PC-9 (cell line): ENCODE measurements around the gene PLAC1. TPM values are rescaled to one million over a fixed set of nuclear protein-coding genes. Genes with fewer than 3 reads are reported as not detected.
A peak's percentile ranks its signal among the peaks of the same experiment; 100 is the strongest.

Experiments used
- BruUV-seq: library from RNA; stranded (reverse); fragments of 400-500 nt; replicated peaks from 2 replicates; lab custom pipeline; 2021; lab: Mats Ljungman, UMichigan
- CTCF ChIA-PET: fragments of 300-600 bp; sonication (Branson Sonifier 250); formaldehyde crosslinking; loops from one replicate; lab custom pipeline; 2022; ENCODE audit warnings: antibody characterized with exemption; lab: Charles Lee
- POLR2A ChIA-PET: fragments of 300-600 bp; sonication (Branson Sonifier 250); formaldehyde crosslinking; loops from one replicate; lab custom pipeline; 2022; ENCODE audit warnings: antibody characterized with exemption; ENCODE audit not compliant: unreplicated experiment; lab: Charles Lee
- DNase-seq, 2 experiments: peaks; one replicate each; pipeline versions ENCODE4 v3.0.0 to v3.0.0-alpha.2; 2015 to 2022; ENCODE audit warnings: mixed read lengths in 1 of 2
- H2AFZ ChIP-seq: fragments of 200-600 bp; sonication (generic); 2 replicates; pipeline ENCODE4 v1.8.1; 2017; ENCODE audit warnings: antibody characterized with exemption
- H3F3A ChIP-seq: fragments of 200-600 bp; sonication (generic); 2 replicates; pipeline ENCODE4 v1.8.1; 2017; ENCODE audit warnings: antibody characterized with exemption, mild to moderate bottlenecking, low read depth; ENCODE audit not compliant: insufficient read depth
- H3K27ac ChIP-seq: fragments of 200-600 bp; sonication (generic); 2 replicates; pipeline ENCODE4 v1.6.1; 2016; ENCODE audit warnings: mixed run types
- H3K27me3 ChIP-seq: fragments of 200-600 bp; sonication (generic); 2 replicates; pipeline ENCODE4 v1.6.1; 2016; ENCODE audit warnings: low read depth, mixed run types; ENCODE audit not compliant: insufficient read depth
- H3K36me3 ChIP-seq: fragments of 200-600 bp; sonication (generic); 2 replicates; pipeline ENCODE4 v1.6.1; 2016; ENCODE audit warnings: low read depth, mixed run types
- H3K4me1 ChIP-seq: fragments of 200-600 bp; sonication (generic); replicated peaks from 2 replicates; pipeline ENCODE4 v1.6.1; 2016; ENCODE audit warnings: mixed run types; ENCODE audit not compliant: insufficient read depth
- H3K4me2 ChIP-seq: fragments of 200-600 bp; sonication (generic); 2 replicates; pipeline ENCODE4 v1.6.1; 2017; ENCODE audit warnings: mixed run types
- H3K4me3 ChIP-seq: fragments of 200-600 bp; sonication (generic); 2 replicates; pipeline ENCODE4 v1.6.1; 2016; ENCODE audit warnings: mixed run types
- H3K79me2 ChIP-seq: fragments of 200-600 bp; sonication (generic); 2 replicates; pipeline ENCODE4 v1.6.1; 2017; ENCODE audit warnings: low read depth, mixed run types
- H3K9me2 ChIP-seq: fragments of 200-600 bp; sonication (generic); 2 replicates; pipeline ENCODE4 v1.8.1; 2017; ENCODE audit warnings: mild to moderate bottlenecking; ENCODE audit not compliant: insufficient read depth
- H3K9me3 ChIP-seq: fragments of 200-600 bp; sonication (generic); 2 replicates; pipeline ENCODE4 v1.8.1; 2016; ENCODE audit warnings: low read depth; ENCODE audit not compliant: insufficient read depth
- H4K20me1 ChIP-seq: fragments of 200-600 bp; sonication (generic); 2 replicates; pipeline ENCODE4 v1.8.1; 2017; ENCODE audit not compliant: insufficient read depth
- CTCF ChIP-seq: fragments of 200-600 bp; sonication (generic); conservative IDR thresholded peaks from 2 replicates; pipeline ENCODE4 v1.6.1; 2017; ENCODE audit warnings: mixed run types, antibody characterized with exemption, mild to moderate bottlenecking, moderate library complexity
- EZH2 ChIP-seq: fragments of 200-600 bp; sonication (generic); IDR thresholded peaks from 2 replicates; pipeline ENCODE4 v1.8.0; 2017; ENCODE audit warnings: antibody characterized with exemption, low read depth
- intact Hi-C: fragments of 100-400 bp; cut with micrococcal nuclease; formaldehyde crosslinking; loops from one replicate; pipeline ENCODE4 v1.10.0; 2022; ENCODE audit not compliant: unreplicated experiment
- total RNA-seq: library from RNA; stranded (reverse); gene quantifications from 2 replicates; pipeline ENCODE4 v1.2.3, GENCODE V29; 2021

Gene PLAC1
- total RNA-seq, 1 experiment from 2014 or later, result 2.1 TPM

GRCh38 chrX:134670134-134670924, 12.1 kb upstream of the PLAC1 start:
- H3K27me3 ChIP-seq, result no peaks in the 10 kb centered on the region
- H3K4me1 ChIP-seq, result peaks cover 32% of the 10 kb centered on the region
- DNase-seq, result peak; percentile 88 to 98
- ChIA-PET POLR2A (interaction anchor here (0.5 to 0.6 kb wide), 4 partner anchors 86 to 102 kb away, joined by 3 to 10 read pairs (median 4); no protein-coding TSS in a partner anchor), CTCF (interaction anchor here (0.6 to 1.5 kb wide), 7 partner anchors 79 to 425 kb away, joined by 3 to 9 read pairs (median 5); no protein-coding TSS in a partner anchor)
- H3K27ac ChIP-seq, result peak overlapping the region; percentile 85
- H3K4me2 ChIP-seq, result peak overlapping the region; percentile 63
- no peaks in the 10 kb centered on the region for H3K36me3 ChIP-seq
- no peak overlapping the region for H3K4me3 ChIP-seq
- TF ChIP-seq CTCF (no peak), EZH2 (no peak)
- intact Hi-C loops, result loop anchor here (1.0 to 2.0 kb wide), 7 partner anchors 18 to 266 kb away; no protein-coding TSS in a partner anchor
- no peak overlapping the region for H2AFZ ChIP-seq
- H3F3A ChIP-seq, result peaks cover 25% of the 10 kb centered on the region
- no peaks in the 10 kb centered on the region for H3K79me2 ChIP-seq
- H3K9me2 ChIP-seq, result no peaks in the 10 kb centered on the region
- no peaks in the 10 kb centered on the region for H3K9me3 ChIP-seq
- BruUV-seq, result TSS peak; percentile 96
- no peaks in the 10 kb centered on the region for H4K20me1 ChIP-seq

DNA sequence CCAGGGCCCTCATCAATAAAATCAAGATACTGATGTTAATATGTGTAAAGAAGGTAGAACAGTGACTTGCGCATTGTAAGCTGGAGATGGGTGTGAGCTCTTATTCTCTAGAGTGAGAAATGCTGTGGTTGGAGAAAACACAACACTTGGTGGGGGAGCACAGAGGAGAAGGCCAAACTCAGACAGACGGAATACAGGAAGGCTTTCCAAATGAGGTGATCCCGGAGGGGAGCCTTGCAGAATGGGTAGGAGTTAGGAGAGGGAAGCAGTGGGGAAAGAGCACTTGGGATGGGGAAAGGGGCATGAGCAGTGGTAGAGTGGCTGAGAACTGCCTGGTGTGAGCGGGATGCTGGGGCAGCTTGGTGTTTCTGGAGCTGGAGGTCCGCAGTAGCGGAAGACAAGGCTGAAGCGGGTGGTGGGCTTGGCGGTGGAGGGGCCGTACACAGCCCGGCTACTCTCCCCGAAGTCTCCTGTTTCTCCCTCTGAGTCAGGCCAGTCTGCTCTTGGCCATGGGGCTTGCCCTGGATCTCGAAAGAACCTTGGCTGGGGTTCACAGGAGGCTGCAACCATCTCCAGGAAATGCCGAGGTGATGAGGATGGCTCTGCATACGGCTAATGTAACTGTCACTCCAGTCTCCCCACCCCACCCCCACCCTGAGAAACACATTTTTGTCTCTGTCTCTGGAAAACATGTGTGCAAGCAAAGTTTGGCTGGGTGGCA, 11.3 kb upstream of the PLAC1 start:
- Histone ChIP-seq H3K27ac (peak overlapping the region; percentile 85), H3K9me2 (no peaks in the 10 kb centered on the region), H2AFZ (no peak overlapping the region), H3K4me2 (peak overlapping the region; percentile 63), H3F3A (peaks cover 25% of the 10 kb centered on the region), H3K36me3 (no peaks in the 10 kb centered on the region), H3K27me3 (no peaks in the 10 kb centered on the region), H3K79me2 (no peaks in the 10 kb centered on the region), H3K4me3 (no peak overlapping the region), H4K20me1 (no peaks in the 10 kb centered on the region), H3K4me1 (peaks cover 32% of the 10 kb centered on the region), H3K9me3 (no peaks in the 10 kb centered on the region)
- ChIA-PET POLR2A (interaction anchor here (0.5 to 0.6 kb wide), 4 partner anchors 87 to 143 kb away, joined by 3 to 26 read pairs (median 8); no protein-coding TSS in a partner anchor), CTCF (interaction anchor here (0.6 to 1.5 kb wide), 6 partner anchors 80 to 424 kb away, joined by 3 to 9 read pairs (median 6); no protein-coding TSS in a partner anchor)
- BruUV-seq, result TSS peak; percentile 90
- DNase-seq, result peak; percentile 64 to 66
- intact Hi-C loops, result loop anchor here (1.0 to 2.0 kb wide), 7 partner anchors 19 to 267 kb away; no protein-coding TSS in a partner anchor
- TF ChIP-seq EZH2 (no peak), CTCF (no peak)

DNA sequence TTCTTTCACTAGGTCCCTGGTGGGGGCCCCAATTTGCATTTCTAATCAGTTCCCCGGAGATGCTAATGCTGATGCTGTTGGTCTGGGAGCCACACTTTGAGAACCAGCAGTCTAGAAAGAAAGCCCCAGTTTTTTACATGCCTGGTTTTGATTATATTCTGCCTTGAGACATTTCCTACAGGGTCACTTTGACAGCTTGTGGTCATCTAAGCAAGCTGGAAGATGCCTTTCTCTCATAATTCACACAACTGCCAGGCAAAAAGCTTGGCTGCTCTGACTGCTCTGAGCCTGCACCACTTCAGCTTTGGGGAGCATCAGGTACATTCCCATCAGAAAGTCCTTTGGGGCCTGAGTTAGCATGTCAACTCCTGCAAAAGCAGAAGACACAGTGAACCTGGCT, 5.9 kb upstream of the PLAC1 start:
- no peaks in the 10 kb centered on the region for H3K9me3 ChIP-seq
- no peaks in the 10 kb centered on the region for H3K36me3 ChIP-seq
- DNase-seq, result no peak
- BruUV-seq, result no TSS peak
- intact Hi-C loops, result no loop called here
- H3K4me1 ChIP-seq, result peaks cover 24% of the 10 kb centered on the region
- TF ChIP-seq EZH2, result no peak
- no peak overlapping the region for H3K4me3 ChIP-seq
- H3F3A ChIP-seq, result peaks cover 3% of the 10 kb centered on the region
- no peaks in the 10 kb centered on the region for H3K27me3 ChIP-seq
- H2AFZ ChIP-seq, result no peak overlapping the region
- ChIA-PET POLR2A (no interaction called here), CTCF (no interaction called here)
- H3K27ac ChIP-seq, result no peak overlapping the region
- H3K4me2 ChIP-seq, result no peak overlapping the region
- no peaks in the 10 kb centered on the region for H3K9me2 ChIP-seq
- H4K20me1 ChIP-seq, result no peaks in the 10 kb centered on the region
- no peaks in the 10 kb centered on the region for H3K79me2 ChIP-seq
